Superior temporal gyrus (tissue), 1 donor: ENCODE data around the gene GHRH.

Experiments
- DNase-seq: peaks from one replicate; pipeline ENCODE4 v3.0.0-alpha.2; 2016; ENCODE audit errors: extremely low spot score

GHRH gene

GRCh38 chr20:37238426-37238825 lies 23.2 kb downstream of the GHRH start:
- no peak for DNase-seq

GRCh38 chr20:37237656-37238055 lies 24.0 kb downstream of the GHRH start:
- DNase-seq: no peak

- no peak for DNase-seq
Measured at GRCh38 chr20:37236462-37236861, 25.2 kb downstream of the GHRH start.

- no peak for DNase-seq
Measured at GRCh38 chr20:37235065-37235464, 26.5 kb downstream of the GHRH start.

GRCh38 chr20:37234254-37234581 lies 27.4 kb downstream of the GHRH start:
- DNase-seq: no peak

GRCh38 chr20:37233548-37234253 lies 27.9 kb downstream of the GHRH start:
- DNase-seq: no peak

- DNase-seq: no peak
Measured at GRCh38 chr20:37231947-37232630, 29.5 kb downstream of the GHRH start.

GRCh38 chr20:37230200-37230599 lies 31.4 kb downstream of the GHRH start:
- DNase-seq: no peak

- DNase-seq: no peak
Measured at GRCh38 chr20:37229357-37229756, 32.3 kb downstream of the GHRH start.

- DNase-seq: no peak
Measured at GRCh38 chr20:37228656-37229055, 33.0 kb downstream of the GHRH start.

- no peak for DNase-seq
Measured at GRCh38 chr20:37228082-37228481, 33.5 kb downstream of the GHRH start.

- no peak for DNase-seq
Measured at GRCh38 chr20:37226889-37227288, 34.7 kb downstream of the GHRH start.

GRCh38 chr20:37225146-37225545 lies 36.5 kb downstream of the GHRH start:
- DNase-seq: no peak

GRCh38 chr20:37223053-37223452 lies 38.6 kb downstream of the GHRH start:
- peak; percentile 36 for DNase-seq

- no peak for DNase-seq
Measured at GRCh38 chr20:37222086-37222485, 39.5 kb downstream of the GHRH start.

GRCh38 chr20:37220731-37221130 lies 40.9 kb downstream of the GHRH start:
- DNase-seq: no peak

- DNase-seq: no peak
Measured at GRCh38 chr20:37219751-37220668, 41.6 kb downstream of the GHRH start.

GRCh38 chr20:37218976-37219375 lies 42.6 kb downstream of the GHRH start:
- no peak for DNase-seq

- DNase-seq: no peak
Measured at GRCh38 chr20:37218441-37218840, 43.2 kb downstream of the GHRH start.

GRCh38 chr20:37209661-37210314 lies 51.8 kb downstream of the GHRH start:
- no peak for DNase-seq

GRCh38 chr20:37209193-37209592 lies 52.4 kb downstream of the GHRH start:
- DNase-seq: no peak

- DNase-seq: no peak
Measured at GRCh38 chr20:37207171-37207570, 54.4 kb downstream of the GHRH start.
